GM23338 (cell line): ENCODE data around the gene MUS81. TPM values are rescaled to one million over a fixed set of nuclear protein-coding genes. Genes with fewer than 3 reads are reported as not detected.

ENCODE experiments used
- ATAC-seq: fragments of 200-7000 bp; cut with Tn5 transposase; 3 replicates; pipeline ENCODE4 v1.9.1; 2020
- DNase-seq: peaks from one replicate; pipeline ENCODE4 v3.0.0-alpha.2; 2015; ENCODE audit warnings: low spot score
- H2AFZ ChIP-seq: fragments of 200-600 bp; sonication (generic); 2 replicates; pipeline ENCODE4 v1.8.0; 2016; ENCODE audit warnings: antibody characterized with exemption, mild to moderate bottlenecking, moderate library complexity
- H3F3A ChIP-seq: fragments of 200-600 bp; sonication (generic); replicated peaks from 2 replicates; pipeline ENCODE4 v1.8.0; 2017; ENCODE audit warnings: antibody characterized with exemption, mixed run types, low read depth
- H3K27ac ChIP-seq: fragments of 200-600 bp; sonication (generic); 2 replicates; pipeline ENCODE4 v1.6.1; 2016; ENCODE audit warnings: low read depth
- H3K27me3 ChIP-seq: fragments of 200-600 bp; sonication (generic); 2 replicates; pipeline ENCODE4 v1.8.0; 2016; ENCODE audit warnings: mild to moderate bottlenecking, mixed run types, moderate library complexity; ENCODE audit not compliant: insufficient read depth
- H3K36me3 ChIP-seq: fragments of 200-600 bp; sonication (generic); 2 replicates; pipeline ENCODE4 v1.8.0; 2016; ENCODE audit warnings: mild to moderate bottlenecking; ENCODE audit not compliant: insufficient read depth
- H3K4me1 ChIP-seq: fragments of 200-600 bp; sonication (generic); 2 replicates; pipeline ENCODE4 v1.8.0; 2016; ENCODE audit warnings: mild to moderate bottlenecking, moderate library complexity; ENCODE audit not compliant: insufficient read depth
- H3K4me2 ChIP-seq: fragments of 200-600 bp; sonication (generic); 2 replicates; pipeline ENCODE4 v1.7.1; 2017; ENCODE audit warnings: mixed run types
- H3K4me3 ChIP-seq: fragments of 200-600 bp; sonication (generic); 2 replicates; pipeline ENCODE4 v1.6.1; 2016; ENCODE audit warnings: mixed run types
- H3K79me2 ChIP-seq: fragments of 200-600 bp; sonication (generic); replicated peaks from 2 replicates; pipeline ENCODE4 v1.8.0; 2017; ENCODE audit warnings: mild to moderate bottlenecking; ENCODE audit not compliant: insufficient read depth
- H3K9me2 ChIP-seq: fragments of 200-600 bp; sonication (generic); 2 replicates; pipeline ENCODE4 v1.8.0; 2017; ENCODE audit not compliant: insufficient read depth
- H4K20me1 ChIP-seq: fragments of 200-600 bp; sonication (generic); replicated peaks from 2 replicates; pipeline ENCODE4 v1.8.0; 2017; ENCODE audit warnings: mild to moderate bottlenecking; ENCODE audit not compliant: insufficient read depth
- H3K27ac Mint-ChIP-seq: 2 replicates; pipeline ENCODE4 v1.8.0; 2020; ENCODE audit warnings: inconsistent platforms, mild to moderate bottlenecking, moderate library complexity, mixed read lengths
- H3K27me3 Mint-ChIP-seq: 3 replicates; pipeline ENCODE4 v1.8.0; 2022; ENCODE audit warnings: low read depth, mild to moderate bottlenecking, moderate library complexity, mixed read lengths, inconsistent platforms; ENCODE audit not compliant: insufficient read depth, poor library complexity
- H3K36me3 Mint-ChIP-seq: 3 replicates; pipeline ENCODE4 v1.8.0; 2021; ENCODE audit warnings: low read depth, mild to moderate bottlenecking, inconsistent platforms, moderate library complexity, mixed read lengths
- H3K4me1 Mint-ChIP-seq: 3 replicates; pipeline ENCODE4 v1.8.0; 2020; ENCODE audit warnings: mild to moderate bottlenecking, inconsistent platforms, mixed read lengths
- H3K4me3 Mint-ChIP-seq: 3 replicates; pipeline ENCODE4 v1.8.0; 2021; ENCODE audit warnings: moderate library complexity, mild to moderate bottlenecking, inconsistent platforms, mixed read lengths
- H3K9me3 Mint-ChIP-seq: 3 replicates; pipeline ENCODE4 v1.8.0; 2020; ENCODE audit warnings: moderate library complexity, mild to moderate bottlenecking, inconsistent platforms, mixed read lengths
- CREB1 ChIP-seq: fragments of 250-450 bp; sonication (Bioruptor Pico); IDR thresholded peaks from 2 replicates; pipeline ENCODE4 v1.5.0; 2020; ENCODE audit warnings: low read depth, mild to moderate bottlenecking, moderate library complexity
- CTCF ChIP-seq, 2 experiments: fragments of 200-600 bp in 1 of 2; sonication (generic) in 1 of 2; conservative IDR thresholded peaks; 2 replicates each; pipeline versions ENCODE4 v1.5.1 to v1.6.1; 2016 to 2017; ENCODE audit warnings: antibody characterized with exemption in 2 of 2, low read depth in 2 of 2, mild to moderate bottlenecking in 2 of 2, moderate library complexity in 1 of 2
- ETS1 ChIP-seq: IDR thresholded peaks from 2 replicates; pipeline ENCODE4 v1.6.1; 2016; ENCODE audit warnings: antibody characterized with exemption
- EZH2 ChIP-seq: fragments of 200-600 bp; sonication (generic); IDR thresholded peaks from one replicate; pipeline ENCODE4 v1.8.0; 2017; ENCODE audit warnings: antibody characterized with exemption, mild to moderate bottlenecking, low read depth; ENCODE audit not compliant: unreplicated experiment
- EZH2phosphoT487 ChIP-seq: fragments of 200-600 bp; sonication (generic); IDR thresholded peaks from one replicate; pipeline ENCODE4 v1.8.1; 2018; ENCODE audit warnings: antibody characterized with exemption; ENCODE audit not compliant: unreplicated experiment
- JUNB ChIP-seq: IDR thresholded peaks from one replicate; pipeline ENCODE4 v1.6.1; 2016; ENCODE audit warnings: antibody characterized with exemption; ENCODE audit not compliant: unreplicated experiment
- NANOG ChIP-seq: IDR thresholded peaks from 2 replicates; pipeline ENCODE4 v1.6.1; 2016; ENCODE audit warnings: antibody characterized with exemption, borderline replicate concordance
- POLR2AphosphoS5 ChIP-seq: IDR thresholded peaks from 2 replicates; pipeline ENCODE4 v1.6.1; 2016; ENCODE audit warnings: antibody characterized with exemption, low read depth
- REST ChIP-seq: IDR thresholded peaks from one replicate; pipeline ENCODE4 v1.6.1; 2018; ENCODE audit warnings: antibody characterized with exemption; ENCODE audit not compliant: unreplicated experiment
- STAT1 ChIP-seq: IDR thresholded peaks from one replicate; pipeline ENCODE4 v1.6.1; 2016; ENCODE audit warnings: antibody characterized with exemption; ENCODE audit not compliant: unreplicated experiment
- ZNF114 ChIP-seq: fragments of 250-450 bp; sonication (Bioruptor Pico); IDR thresholded peaks from 2 replicates; pipeline ENCODE4 v1.5.0; 2020; ENCODE audit warnings: mild to moderate bottlenecking, moderate library complexity
- ZNF331 ChIP-seq: fragments of 250-450 bp; sonication (Bioruptor Pico); IDR thresholded peaks from 2 replicates; pipeline ENCODE4 v1.5.0; 2020; ENCODE audit warnings: low read depth, mild to moderate bottlenecking, moderate library complexity
- ZNF462 ChIP-seq: fragments of 250-450 bp; sonication (Bioruptor Pico); IDR thresholded peaks from 2 replicates; pipeline ENCODE4 v1.5.0; 2020; ENCODE audit warnings: mild to moderate bottlenecking, moderate library complexity
- polyA plus RNA-seq: library from polyadenylated mRNA; unstranded; fragments of >200 nt; fragmentation: Nextera tagmentation; extraction: Ambion mirVana; gene quantifications from 2 replicates; pipeline ENCODE4 v1.2.1, GENCODE V29; 2016
- total RNA-seq: library from RNA; depleted of rRNA; stranded (reverse); fragments of >200 nt; shearing (Covaris generic); gene quantifications from 2 replicates; pipeline ENCODE4 v1.2.3, GENCODE V29; 2014

MUS81 gene
- total and polyA plus RNA-seq, 2 experiments from 2014 or later = 38.5 to 48.6 TPM

- H3K27me3 ChIP-seq = peaks cover 60% of the 10 kb centered on the region
Measured at GRCh38 chr11:65900899-65901180, 40.6 kb downstream of the MUS81 start.

More at GRCh38 chr11:65900899-65901180, 40.6 kb downstream of the MUS81 start:
- H3K27me3 Mint-ChIP-seq = peaks cover 57% of the 10 kb centered on the region
- no peaks in the 10 kb centered on the region for H4K20me1 ChIP-seq
- no peaks in the 10 kb centered on the region for H3K79me2 ChIP-seq
- ATAC-seq = no peak
- peaks cover 8% of the 10 kb centered on the region for H3K4me1 ChIP-seq
- peak overlapping the region; percentile 58 for H3K4me3 Mint-ChIP-seq
- H3K9me2 ChIP-seq = no peaks in the 10 kb centered on the region
- H3F3A ChIP-seq = peaks cover 16% of the 10 kb centered on the region
- H3K9me3 Mint-ChIP-seq = peaks cover 2% of the 10 kb centered on the region; the same call in 1 of the 3 replicates
- TF ChIP-seq ZNF462 (CRISPR knock-in tag) = no peak
- no peak for TF ChIP-seq NANOG
- TF ChIP-seq ZNF331 (CRISPR knock-in tag) = no peak
- no peak for TF ChIP-seq ETS1
- no peak for TF ChIP-seq POLR2AphosphoS5
- TF ChIP-seq EZH2 = no peak
- no peak for TF ChIP-seq EZH2phosphoT487
- no peak for TF ChIP-seq CTCF (conservative IDR thresholded peaks at IDR 0.05; ENCODE audit: low read depth in 2 of 2)
- no peak for TF ChIP-seq CREB1 (CRISPR knock-in tag)
- no peak for TF ChIP-seq JUNB
- no peak for TF ChIP-seq REST
- no peak for TF ChIP-seq ZNF114 (CRISPR knock-in tag)
- TF ChIP-seq STAT1 = no peak
- H3K27ac ChIP-seq = no peak overlapping the region
- H3K4me1 Mint-ChIP-seq = peaks cover 7% of the 10 kb centered on the region; the same call in 2 of the 3 replicates
- H3K36me3 ChIP-seq = no peaks in the 10 kb centered on the region
- H2AFZ ChIP-seq = no peak overlapping the region
- H3K36me3 Mint-ChIP-seq = no peaks in the 10 kb centered on the region
- no peak for DNase-seq
- no peak overlapping the region for H3K27ac Mint-ChIP-seq
- peak overlapping the region; percentile 78 for H3K4me2 ChIP-seq
- H3K4me3 ChIP-seq = peak overlapping the region; percentile 74; the same call in 1 of the 2 replicates
